Adrenal gland (tissue), 5 donors: Measurements from ENCODE around the gene AGAP1.

Experiments used
- POLR2A ChIP-seq, 2 donors: fragments of 450-650 bp; IDR thresholded peaks; one replicate each; pipeline ENCODE4 v1.6.1; 2017; ENCODE audit warnings: antibody characterized with exemption in 2 of 2, mild to moderate bottlenecking in 2 of 2, moderate library complexity in 1 of 2
- TF ChIP-seq, protein P1 (sequence below), 6 experiments: fragments of 450-650 bp in 4 of 6; fragments of 200-600 bp in 2 of 6; sonication (generic) in 1 of 6; IDR thresholded peaks; 1 replicate in 5 of 6; 2 replicates in 1 of 6; pipeline versions ENCODE4 v1.5.1 to v1.8.0; 2016 to 2021; ENCODE audit warnings: antibody characterized with exemption in 6 of 6, mild to moderate bottlenecking in 2 of 6, moderate library complexity in 1 of 6
- donor health status: DM: no; HTN: no; CAD: no.

DNA sequence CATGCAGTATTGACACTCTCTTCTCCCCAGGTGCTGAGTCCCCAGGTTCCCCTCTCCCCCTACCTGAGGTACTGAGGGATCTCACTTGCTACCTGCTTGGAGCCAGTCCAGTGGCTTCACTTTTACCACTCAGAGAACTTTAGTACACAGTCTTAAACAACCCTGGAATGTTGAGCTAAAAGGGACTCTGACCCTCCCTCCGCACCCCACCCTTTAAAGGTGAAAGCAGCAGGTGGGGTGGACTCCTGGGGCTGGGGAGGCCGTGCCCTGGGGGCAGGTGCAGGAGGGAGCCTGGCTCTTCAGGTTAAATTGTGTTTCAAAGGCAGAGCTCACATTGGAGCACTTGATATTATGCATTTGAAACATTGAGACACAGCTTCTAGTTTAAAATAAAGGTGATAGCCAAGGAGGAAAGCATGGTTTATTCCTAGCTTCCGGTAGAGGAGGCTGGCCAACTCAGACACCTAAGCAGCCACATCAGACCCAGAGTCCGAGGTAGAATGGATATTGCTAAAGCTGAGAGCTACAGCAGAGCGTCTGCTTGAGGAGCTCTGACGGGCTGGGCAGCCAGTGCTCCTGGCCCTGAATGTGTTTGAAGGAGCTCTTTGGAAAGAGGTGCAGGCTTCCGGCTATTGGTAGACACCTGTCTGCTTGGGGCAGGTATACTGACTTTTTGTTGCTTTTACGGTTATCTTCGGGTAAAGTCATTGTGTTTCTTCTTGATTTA, 196.4 kb downstream of the AGAP1 start:
- TF ChIP-seq POLR2A (IDR thresholded peaks at IDR 0.05) = no peak
- TF ChIP-seq, protein P1, sequence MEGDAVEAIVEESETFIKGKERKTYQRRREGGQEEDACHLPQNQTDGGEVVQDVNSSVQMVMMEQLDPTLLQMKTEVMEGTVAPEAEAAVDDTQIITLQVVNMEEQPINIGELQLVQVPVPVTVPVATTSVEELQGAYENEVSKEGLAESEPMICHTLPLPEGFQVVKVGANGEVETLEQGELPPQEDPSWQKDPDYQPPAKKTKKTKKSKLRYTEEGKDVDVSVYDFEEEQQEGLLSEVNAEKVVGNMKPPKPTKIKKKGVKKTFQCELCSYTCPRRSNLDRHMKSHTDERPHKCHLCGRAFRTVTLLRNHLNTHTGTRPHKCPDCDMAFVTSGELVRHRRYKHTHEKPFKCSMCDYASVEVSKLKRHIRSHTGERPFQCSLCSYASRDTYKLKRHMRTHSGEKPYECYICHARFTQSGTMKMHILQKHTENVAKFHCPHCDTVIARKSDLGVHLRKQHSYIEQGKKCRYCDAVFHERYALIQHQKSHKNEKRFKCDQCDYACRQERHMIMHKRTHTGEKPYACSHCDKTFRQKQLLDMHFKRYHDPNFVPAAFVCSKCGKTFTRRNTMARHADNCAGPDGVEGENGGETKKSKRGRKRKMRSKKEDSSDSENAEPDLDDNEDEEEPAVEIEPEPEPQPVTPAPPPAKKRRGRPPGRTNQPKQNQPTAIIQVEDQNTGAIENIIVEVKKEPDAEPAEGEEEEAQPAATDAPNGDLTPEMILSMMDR (IDR thresholded peaks at IDR 0.05) = no peak
